Stimulated activated CD4-positive, alpha-beta T cell treated with anti-CD3 and anti-CD28 coated beads, Interleukin-4, amount 100 ng/mL, for 24 hours (primary cell): ENCODE results near the gene ADRM1.

Experiments
- DNase-seq: peaks from one replicate; pipeline ENCODE4 v3.0.0-alpha.2; 2020

The ADRM1 gene

GRCh38 chr20:62281161-62281933 lies 21.4 kb upstream of the ADRM1 start:
- DNase-seq, result no peak

DNA sequence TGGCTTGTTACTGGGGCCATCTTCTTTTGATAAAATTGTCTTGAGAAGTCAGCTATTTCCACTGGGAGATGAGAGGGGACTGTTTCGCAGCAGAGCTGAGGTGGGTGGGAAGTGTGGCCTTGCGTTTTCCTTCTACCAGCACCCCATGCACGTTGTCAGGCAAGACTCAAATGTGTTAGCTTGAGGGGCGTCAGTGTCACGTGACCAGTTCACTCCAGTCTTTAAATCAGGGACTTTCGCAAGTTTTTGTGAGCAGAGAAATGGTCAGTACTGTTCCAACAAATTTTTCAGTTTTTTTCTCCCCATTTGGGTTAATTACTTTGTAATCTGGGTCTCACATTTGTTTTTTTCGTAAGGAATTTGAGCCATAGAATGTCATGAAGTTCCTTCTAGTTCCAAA lies 20.7 kb upstream of the ADRM1 start:
- no peak for DNase-seq

- DNase-seq, result no peak
Observed at GRCh38 chr20:62282877-62283503, 19.8 kb upstream of the ADRM1 start.

DNA sequence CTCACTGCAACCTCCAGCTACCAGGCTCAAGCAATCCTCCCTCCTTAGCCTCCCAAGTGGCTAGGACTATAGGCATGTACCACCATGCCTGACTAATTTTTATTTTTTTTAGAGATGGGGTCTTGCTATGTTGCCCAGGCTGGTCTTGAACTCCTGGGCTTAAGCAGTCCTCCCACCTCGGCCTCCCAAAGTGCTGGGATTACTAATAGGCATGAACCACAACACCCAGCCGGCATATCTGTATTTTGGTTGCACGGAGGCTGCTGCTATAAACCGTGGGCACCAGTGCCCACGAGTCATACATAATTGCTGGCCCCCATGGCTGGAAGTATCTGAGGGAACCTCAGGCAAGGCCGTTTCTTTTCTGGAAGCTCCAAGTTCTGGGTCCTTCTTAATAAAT lies 18.3 kb upstream of the ADRM1 start:
- no peak for DNase-seq

- DNase-seq, result no peak
Observed at GRCh38 chr20:62285151-62285550, 17.6 kb upstream of the ADRM1 start.

DNA sequence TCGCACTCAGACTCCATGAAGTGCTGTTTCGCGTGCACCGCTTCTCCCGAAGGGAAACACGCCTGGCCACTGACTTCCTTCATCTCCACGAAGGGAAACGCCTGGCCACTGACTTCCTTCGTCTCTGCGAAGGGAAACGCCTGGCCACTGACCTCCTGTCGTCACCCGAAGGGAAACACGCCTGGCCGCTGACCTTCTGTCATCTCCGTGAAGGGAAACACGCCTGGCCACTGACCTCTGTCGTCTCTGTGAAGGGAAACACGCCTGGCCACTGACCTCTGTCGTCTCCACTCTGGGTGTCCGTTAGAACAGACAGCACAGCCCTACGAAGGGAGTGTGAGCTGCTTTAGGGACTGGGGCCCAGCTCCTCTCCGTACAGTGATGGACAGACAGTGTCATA lies 17.1 kb upstream of the ADRM1 start:
- no peak for DNase-seq

- no peak for DNase-seq
Observed at GRCh38 chr20:62286493-62287064, 16.2 kb upstream of the ADRM1 start.

DNA sequence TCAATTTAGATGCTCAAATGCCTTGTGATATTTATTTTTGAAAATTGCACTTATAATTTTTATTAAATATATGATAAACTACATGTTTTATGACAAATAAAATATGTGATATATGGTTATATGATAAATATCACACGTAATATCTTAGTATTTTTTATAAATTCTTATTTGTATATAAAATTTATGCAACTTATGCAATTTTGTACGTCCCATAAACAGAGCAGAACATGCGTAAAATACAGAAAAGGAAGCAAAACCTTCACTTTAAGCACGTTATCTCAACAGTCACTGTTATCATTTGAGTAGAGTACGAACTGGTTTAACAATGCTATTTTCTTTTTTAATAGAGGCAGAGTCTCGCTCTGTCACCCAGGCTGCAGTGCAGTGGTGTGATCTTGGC lies 15.7 kb upstream of the ADRM1 start:
- DNase-seq, result no peak

DNA sequence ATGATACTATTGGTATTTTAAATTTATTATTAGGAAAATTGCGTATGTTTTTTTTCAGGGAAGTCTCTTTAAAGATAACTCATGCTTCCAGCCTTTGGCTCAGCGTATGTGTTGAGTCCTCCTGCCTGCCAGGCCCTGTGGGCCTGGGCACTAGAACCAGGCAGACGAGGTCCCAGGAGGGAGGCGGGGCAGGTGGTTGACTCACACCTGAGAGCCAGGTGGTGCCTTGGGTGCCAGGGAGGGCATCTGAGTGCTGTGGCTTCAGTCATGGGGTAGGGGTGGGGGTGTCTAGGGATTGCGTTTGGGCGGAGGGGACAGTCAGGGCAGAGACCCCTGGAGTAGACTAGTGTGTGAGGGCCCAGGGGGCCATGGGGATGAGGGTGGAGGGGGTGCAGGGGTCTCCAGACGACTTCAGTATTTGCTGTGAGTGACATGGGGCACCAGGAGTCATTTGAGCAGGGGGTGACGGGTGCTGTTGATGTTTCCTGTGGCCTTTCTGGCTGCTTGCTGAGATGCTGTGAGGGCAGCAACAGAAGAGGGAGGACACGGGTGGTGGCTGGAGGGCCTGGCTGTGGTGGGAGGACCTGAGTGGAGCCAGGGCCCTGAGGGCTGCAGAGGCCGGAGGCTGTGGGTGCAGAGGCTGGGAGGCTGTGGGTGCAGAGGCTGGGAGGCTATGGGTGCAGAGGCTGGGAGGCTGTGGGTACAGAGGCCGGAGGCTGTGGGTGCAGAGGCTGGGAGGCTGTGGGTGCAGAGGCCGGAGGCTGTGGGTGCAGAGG lies 14.8 kb upstream of the ADRM1 start:
- DNase-seq, result no peak

- DNase-seq, result no peak
Observed at GRCh38 chr20:62288535-62289105, 14.2 kb upstream of the ADRM1 start.

DNA sequence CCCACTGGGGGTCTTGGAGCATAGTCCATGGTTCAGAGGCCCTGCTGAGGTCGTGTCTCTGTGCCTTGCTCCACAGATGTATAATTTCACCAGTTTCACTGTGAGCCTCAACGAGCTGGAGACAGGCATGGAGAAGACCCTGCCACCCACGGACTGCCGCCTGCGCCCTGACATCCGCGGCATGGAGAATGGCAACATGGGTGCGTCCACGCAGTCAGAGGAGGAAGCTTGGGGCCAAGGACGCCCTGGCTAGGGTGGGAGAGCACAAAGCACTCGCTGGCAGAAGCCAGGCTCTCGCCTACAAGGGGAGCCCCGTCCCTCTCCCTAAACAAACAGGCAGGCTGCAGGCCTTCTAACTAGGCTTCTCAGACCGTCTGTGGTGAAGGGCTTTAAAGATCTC lies 13.7 kb upstream of the ADRM1 start:
- DNase-seq, result no peak

- no peak for DNase-seq
Observed at GRCh38 chr20:62289898-62290297, 12.9 kb upstream of the ADRM1 start.

DNA sequence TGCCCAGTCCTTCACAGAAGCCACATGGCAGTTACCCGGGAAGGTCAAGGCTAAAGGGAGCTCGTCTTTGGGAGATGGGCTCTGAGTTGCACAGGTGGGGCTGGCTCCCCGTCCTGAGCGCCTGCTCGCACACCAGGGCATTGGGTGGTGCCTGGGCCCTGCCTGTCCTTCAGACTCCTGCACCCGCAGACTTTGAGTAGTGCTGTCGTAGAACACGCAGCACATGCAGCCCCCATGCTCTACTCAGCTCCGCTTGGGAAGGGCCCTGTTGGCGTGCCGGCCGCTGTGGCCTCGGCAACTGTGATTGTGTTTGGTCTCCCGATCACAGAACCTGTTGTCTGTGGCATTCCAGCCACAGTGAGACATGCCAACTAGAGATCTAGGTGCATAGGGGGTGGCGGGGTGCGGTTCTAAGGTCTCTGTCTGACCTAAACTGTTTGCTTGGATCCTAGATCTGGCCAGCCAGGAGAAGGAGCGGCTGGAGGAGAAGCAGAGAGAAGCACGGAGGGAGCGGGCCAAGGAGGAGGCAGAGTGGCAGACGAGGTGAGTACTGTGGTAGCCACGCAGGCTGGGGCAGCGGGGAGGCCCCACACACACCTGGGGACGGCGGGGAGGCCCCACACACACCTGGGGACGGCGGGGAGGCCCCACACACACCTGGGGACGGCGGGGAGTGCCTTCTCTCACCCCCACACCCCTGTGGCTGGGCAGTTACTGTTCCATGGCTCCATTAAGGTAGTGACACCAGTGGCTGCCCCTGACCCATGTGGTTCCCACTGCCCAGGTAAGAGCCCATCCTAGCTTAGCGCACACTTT lies 11.3 kb upstream of the ADRM1 start:
- no peak for DNase-seq

DNA sequence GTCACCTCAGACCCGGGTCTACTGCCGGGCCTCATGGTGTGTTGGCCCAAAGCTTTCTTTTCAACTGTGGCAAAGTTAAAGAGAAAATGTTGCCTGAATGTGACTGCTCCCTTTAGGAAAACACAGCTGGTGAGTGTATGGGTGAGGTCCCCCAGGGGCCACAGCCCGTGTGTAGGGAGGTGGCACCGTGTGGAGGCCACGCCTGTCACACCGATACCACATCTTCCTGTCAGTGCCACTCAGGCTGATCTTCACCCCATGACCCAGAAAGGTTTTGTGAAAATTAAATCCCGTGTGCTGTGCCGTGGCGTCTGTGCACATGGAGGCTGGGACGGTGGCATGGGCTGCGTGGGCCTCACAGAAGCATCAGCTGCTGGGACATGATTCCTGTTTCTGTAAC lies 10.7 kb upstream of the ADRM1 start:
- no peak for DNase-seq

- no peak for DNase-seq
Observed at GRCh38 chr20:62293111-62293784, 9.5 kb upstream of the ADRM1 start.

GRCh38 chr20:62293946-62294345 lies 8.9 kb upstream of the ADRM1 start:
- no peak for DNase-seq

DNA sequence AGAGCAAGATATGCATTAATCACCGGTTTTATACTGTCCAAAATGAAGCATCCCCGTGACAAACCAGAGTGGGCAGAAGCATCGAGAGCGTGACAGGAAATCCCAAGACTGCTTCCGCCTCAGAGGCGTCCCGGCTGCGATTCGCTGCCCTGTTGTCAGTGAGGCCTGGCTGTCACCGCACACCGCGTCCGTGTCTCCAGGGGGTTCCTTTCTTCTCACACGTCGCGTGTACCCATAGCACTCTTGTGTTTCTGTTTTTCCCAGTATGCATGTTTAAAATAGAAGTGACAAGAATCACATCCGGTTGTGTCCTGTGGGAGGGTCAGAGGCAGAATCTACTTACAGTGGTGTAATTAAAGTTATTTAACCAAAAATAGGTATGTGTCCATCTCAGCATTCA lies 8.3 kb upstream of the ADRM1 start:
- DNase-seq, result no peak

- no peak for DNase-seq
Observed at GRCh38 chr20:62296724-62297448, 5.9 kb upstream of the ADRM1 start.

DNA sequence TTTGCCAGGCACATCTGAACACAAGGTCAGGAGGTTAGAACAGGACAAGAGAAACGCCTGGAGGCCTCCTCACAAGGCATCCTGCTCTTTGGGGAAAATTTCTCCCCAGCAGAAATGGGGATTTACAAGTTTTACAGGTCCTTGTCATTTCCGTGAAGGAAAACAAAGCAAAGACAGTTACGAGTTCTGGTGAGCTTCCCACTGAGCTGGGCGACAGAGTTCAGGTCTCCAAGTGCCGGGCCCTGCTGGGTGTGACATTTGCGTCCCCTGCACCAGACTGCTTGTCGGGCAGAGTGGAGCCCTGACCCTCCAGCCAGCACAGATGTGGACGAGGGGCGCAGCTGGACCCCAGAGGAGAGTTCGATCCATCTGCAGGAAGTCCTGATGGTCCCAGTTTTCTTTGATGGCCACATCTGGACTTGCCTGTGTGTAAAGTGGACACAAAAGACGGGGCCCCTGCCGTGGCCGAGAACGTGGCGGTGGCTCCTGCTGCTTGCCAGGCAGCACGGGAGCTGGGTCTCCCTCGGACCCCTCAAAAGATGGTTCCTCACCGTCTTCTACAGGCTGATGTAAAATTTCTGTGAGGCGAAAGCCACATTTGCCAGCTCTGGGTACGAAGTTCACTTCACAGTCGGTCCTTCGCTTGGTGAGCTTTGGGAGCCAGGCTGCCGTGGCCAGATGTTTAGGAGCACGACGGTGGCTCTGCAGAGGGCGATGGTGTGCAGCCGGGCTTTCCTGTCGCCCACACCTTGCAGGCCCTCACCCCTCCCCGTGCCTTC lies 5.2 kb upstream of the ADRM1 start:
- no peak for DNase-seq

- no peak for DNase-seq
Observed at GRCh38 chr20:62298577-62299249, 4.1 kb upstream of the ADRM1 start.
